Tibial nerve (tissue), 4 donors: ENCODE measurements around the gene DSC2. TPM values are rescaled to one million over a fixed set of nuclear protein-coding genes. Genes with fewer than 3 reads are reported as not detected.

Experiments used
- DNase-seq, 2 donors: peaks; one replicate each; pipeline ENCODE4 v3.0.0-alpha.2; 2019; ENCODE audit warnings: low spot score in 2 of 2
- H3K27ac ChIP-seq, 4 donors: fragments of 200-600 bp; sonication (generic) in 3 of 4; one replicate each; pipeline ENCODE4 v1.5.1; 2017 to 2019; ENCODE audit warnings: mild to moderate bottlenecking in 1 of 4
- H3K27me3 ChIP-seq, 2 donors: fragments of 200-600 bp; sonication (generic) in 1 of 2; one replicate each; pipeline versions ENCODE4 v1.5.1 to v1.6.0; 2017 to 2019
- H3K36me3 ChIP-seq, 3 donors: fragments of 200-600 bp; sonication (generic); one replicate each; pipeline ENCODE4 v1.5.1; 2018 to 2019
- H3K4me1 ChIP-seq, 4 donors: fragments of 200-600 bp; sonication (generic) in 3 of 4; one replicate each; pipeline ENCODE4 v1.5.1; 2017 to 2019
- H3K4me3 ChIP-seq, 4 donors: fragments of 200-600 bp; sonication (generic) in 3 of 4; one replicate each; pipeline ENCODE4 v1.5.1; 2017 to 2019; ENCODE audit warnings: mild to moderate bottlenecking in 1 of 4, moderate library complexity in 1 of 4
- H3K9me3 ChIP-seq, 4 donors: fragments of 200-600 bp; sonication (generic) in 3 of 4; one replicate each; pipeline ENCODE4 v1.5.1; 2017 to 2019
- EP300 ChIP-seq, 2 donors: sonication (generic); formaldehyde crosslinking; IDR thresholded peaks; one replicate each; pipeline ENCODE4 v1.6.1; 2017; ENCODE audit warnings: antibody characterized with exemption in 2 of 2, mild to moderate bottlenecking in 1 of 2
- POLR2A ChIP-seq, 2 donors: fragments of 450-650 bp; IDR thresholded peaks; one replicate each; pipeline ENCODE4 v1.6.1; 2017; ENCODE audit warnings: antibody characterized with exemption in 2 of 2, mild to moderate bottlenecking in 2 of 2, moderate library complexity in 2 of 2
- WGBS, 2 donors: methylation state at CpG; one replicate each; pipeline ENCODE4 v1.1.5; 2018; 5-methylcytosine and 5-hydroxymethylcytosine counted together
- total RNA-seq, 4 donors: library from RNA; depleted of rRNA; stranded (reverse); fragments of >200 nt; gene quantifications; one replicate each; pipeline ENCODE4 v1.1.0, GENCODE V29; 2016
- TF ChIP-seq, protein P1 (sequence below), 5 experiments: fragments of 200-600 bp in 3 of 5; fragments of 450-650 bp in 2 of 5; sonication (generic) in 3 of 5; IDR thresholded peaks; one replicate each; pipeline ENCODE4 v1.5.1; 2016 to 2019; ENCODE audit warnings: antibody characterized with exemption in 5 of 5, mild to moderate bottlenecking in 3 of 5, moderate library complexity in 2 of 5

DSC2 gene
- total RNA-seq, 4 donors from 2014 or later: 2.1 to 3.9 (median 3.2) TPM

DNA sequence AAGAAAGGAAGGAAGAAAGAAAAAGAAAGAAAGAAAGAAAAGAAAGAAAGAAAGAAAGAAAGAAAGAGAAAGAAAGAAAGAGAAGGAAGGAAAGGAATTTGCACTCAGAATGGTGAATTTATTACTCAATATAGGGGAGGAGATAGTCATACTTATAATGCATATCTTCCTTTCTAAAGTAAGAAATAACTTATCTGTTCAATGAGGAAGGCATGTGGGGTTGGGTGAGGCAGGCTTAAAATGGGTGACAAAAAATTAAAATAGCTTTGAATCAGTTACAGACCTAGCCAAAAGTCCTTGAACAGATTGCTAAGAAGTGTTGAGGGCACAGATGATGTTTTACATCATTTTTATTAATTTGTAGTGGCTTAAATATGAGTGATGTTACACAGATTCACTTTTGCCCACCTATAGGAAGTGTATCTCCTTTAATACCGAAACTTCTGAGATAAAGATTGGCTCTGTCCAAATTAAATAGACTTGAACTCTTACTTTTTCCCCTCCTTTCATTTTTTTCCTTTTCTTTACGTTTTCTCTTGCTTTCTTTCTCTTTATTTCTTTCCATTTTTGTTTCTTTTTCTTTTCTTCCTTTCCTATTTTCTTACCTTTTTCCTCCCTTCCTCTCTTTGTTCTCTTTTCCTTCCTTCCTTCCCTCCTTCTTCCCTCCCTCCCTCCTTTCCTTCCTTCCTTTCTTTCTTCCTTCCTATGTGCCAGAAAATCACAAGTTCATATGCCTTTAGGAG, 14.8 kb upstream of the DSC2 start:
- 70 to 75% methylated on average over 2 of the region's 2 CpGs for WGBS, 2 donors
- no peak overlapping the region for H3K4me3 ChIP-seq
- H3K36me3 ChIP-seq: no peaks in the 10 kb centered on the region
- DNase-seq: no peak
- H3K27ac ChIP-seq: no peak overlapping the region
- no peaks in the 10 kb centered on the region for H3K27me3 ChIP-seq
- H3K9me3 ChIP-seq: no peaks in the 10 kb centered on the region
- TF ChIP-seq, protein P1, sequence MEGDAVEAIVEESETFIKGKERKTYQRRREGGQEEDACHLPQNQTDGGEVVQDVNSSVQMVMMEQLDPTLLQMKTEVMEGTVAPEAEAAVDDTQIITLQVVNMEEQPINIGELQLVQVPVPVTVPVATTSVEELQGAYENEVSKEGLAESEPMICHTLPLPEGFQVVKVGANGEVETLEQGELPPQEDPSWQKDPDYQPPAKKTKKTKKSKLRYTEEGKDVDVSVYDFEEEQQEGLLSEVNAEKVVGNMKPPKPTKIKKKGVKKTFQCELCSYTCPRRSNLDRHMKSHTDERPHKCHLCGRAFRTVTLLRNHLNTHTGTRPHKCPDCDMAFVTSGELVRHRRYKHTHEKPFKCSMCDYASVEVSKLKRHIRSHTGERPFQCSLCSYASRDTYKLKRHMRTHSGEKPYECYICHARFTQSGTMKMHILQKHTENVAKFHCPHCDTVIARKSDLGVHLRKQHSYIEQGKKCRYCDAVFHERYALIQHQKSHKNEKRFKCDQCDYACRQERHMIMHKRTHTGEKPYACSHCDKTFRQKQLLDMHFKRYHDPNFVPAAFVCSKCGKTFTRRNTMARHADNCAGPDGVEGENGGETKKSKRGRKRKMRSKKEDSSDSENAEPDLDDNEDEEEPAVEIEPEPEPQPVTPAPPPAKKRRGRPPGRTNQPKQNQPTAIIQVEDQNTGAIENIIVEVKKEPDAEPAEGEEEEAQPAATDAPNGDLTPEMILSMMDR (IDR thresholded peaks at IDR 0.05): no peak
- TF ChIP-seq POLR2A (IDR thresholded peaks at IDR 0.05) (no peak), EP300 (IDR thresholded peaks at IDR 0.05) (no peak)
- H3K4me1 ChIP-seq: no peaks in the 10 kb centered on the region

DNA sequence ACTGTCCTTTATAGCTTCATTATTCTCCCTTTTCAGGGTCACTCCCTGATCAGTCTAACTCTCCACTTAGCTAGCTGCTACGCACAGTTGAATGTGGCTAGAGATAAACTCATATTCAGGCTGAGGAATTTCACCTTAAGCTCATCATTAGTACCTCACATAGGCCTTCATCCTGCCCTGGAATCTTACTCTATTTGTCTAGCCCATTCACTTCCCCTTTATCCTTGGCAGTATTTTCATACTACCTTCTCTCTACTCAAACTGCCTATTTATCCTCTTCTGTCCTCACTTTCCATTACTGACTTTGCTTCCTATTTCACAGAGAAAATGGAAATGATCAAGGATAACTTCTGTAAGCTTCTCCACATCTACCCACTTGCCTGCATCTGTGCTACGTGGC, 10.6 kb upstream of the DSC2 start:
- 82 to 87% methylated on average over 2 of the region's 2 CpGs for WGBS, 2 donors
- TF ChIP-seq EP300 (IDR thresholded peaks at IDR 0.05) (no peak), POLR2A (IDR thresholded peaks at IDR 0.05) (no peak)
- TF ChIP-seq, protein P1 (IDR thresholded peaks at IDR 0.05): no peak
- Histone ChIP-seq H3K27ac (no peak overlapping the region), H3K9me3 (no peaks in the 10 kb centered on the region), H3K27me3 (no peaks in the 10 kb centered on the region), H3K4me1 (no peaks in the 10 kb centered on the region), H3K4me3 (no peak overlapping the region), H3K36me3 (no peaks in the 10 kb centered on the region)
- DNase-seq: no peak

DNA sequence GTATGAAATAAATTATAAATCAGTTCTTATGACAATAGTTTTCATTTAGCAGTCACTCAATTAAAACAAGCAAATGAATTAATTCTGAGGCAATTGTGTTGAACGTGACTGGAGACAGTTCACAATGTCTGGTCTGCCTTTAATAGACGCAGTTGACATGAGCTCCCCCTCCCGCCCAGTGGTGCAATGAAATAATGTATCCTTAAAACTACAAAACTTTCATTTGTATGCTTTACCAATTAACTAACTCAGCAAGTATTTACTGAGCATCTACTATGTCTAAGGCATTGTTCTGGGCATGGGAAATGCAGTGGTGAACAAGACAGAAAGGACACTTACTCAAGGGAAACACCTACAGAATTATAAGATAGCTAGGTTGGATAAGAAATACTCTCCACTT, 3.5 kb upstream of the DSC2 start:
- no peak overlapping the region for H3K27ac ChIP-seq
- 80 to 82% methylated on average over 3 of the region's 3 CpGs for WGBS, 2 donors
- no peak overlapping the region for H3K4me3 ChIP-seq
- TF ChIP-seq POLR2A (IDR thresholded peaks at IDR 0.05) (no peak), EP300 (IDR thresholded peaks at IDR 0.05) (no peak)
- TF ChIP-seq, protein P1 (IDR thresholded peaks at IDR 0.05): no peak
- H3K4me1 ChIP-seq: peaks cover 0 to 14% (median 0%) of the 10 kb centered on the region in 4 donors
- H3K36me3 ChIP-seq: no peaks in the 10 kb centered on the region
- DNase-seq: no peak
- H3K27me3 ChIP-seq: peaks cover 0 to 16% of the 10 kb centered on the region in 2 donors
- H3K9me3 ChIP-seq: no peaks in the 10 kb centered on the region

DNA sequence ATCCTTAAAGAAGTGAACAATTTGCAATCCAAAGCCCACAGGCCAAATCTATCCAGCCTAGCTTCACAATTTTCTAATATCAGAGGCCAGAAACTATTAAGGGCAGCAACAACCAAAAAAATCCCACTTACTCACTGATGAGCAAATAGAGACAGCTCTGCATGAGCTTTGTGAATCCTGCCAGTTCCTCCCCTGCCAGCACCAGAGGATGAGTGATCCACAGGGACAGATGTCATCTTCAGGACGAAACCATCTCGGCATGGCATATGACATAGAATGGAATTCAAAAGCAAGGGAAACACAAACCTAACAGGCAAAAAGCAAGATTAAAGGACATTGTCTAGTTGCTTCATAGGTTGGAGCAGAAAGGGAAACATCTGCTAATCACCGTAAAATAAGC, 2.2 kb upstream of the DSC2 start:
- WGBS, 2 donors: 68 to 75% methylated on average over 3 of the region's 3 CpGs
- H3K9me3 ChIP-seq: no peaks in the 10 kb centered on the region
- H3K4me1 ChIP-seq: peaks cover 0 to 24% (median 0%) of the 10 kb centered on the region in 4 donors
- H3K4me3 ChIP-seq: no peak overlapping the region
- no peak for DNase-seq
- no peak for TF ChIP-seq POLR2A (IDR thresholded peaks at IDR 0.05)
- TF ChIP-seq, protein P1 (IDR thresholded peaks at IDR 0.05): no peak
- TF ChIP-seq EP300 (IDR thresholded peaks at IDR 0.05): no peak
- H3K27me3 ChIP-seq: peaks cover 0 to 17% of the 10 kb centered on the region in 2 donors
- no peak overlapping the region for H3K27ac ChIP-seq
- H3K36me3 ChIP-seq: no peaks in the 10 kb centered on the region

DNA sequence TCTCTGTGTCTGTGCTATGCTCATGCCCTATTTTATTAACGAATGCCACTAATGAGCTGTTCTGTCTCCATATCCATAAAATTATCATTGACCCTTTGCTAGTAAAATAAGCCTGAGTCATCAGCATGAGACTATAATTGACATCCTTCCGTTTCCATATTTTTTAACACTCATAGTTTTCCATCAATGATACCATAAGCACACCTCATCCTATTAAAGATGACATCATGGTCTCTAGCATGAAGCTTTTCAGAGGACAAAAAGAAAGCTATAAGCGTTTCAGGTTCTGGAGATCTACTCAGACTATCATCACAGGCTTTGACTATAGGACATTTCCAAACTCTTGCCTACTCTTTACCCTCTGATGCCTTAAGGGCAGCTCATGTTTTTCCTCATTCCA, 1.2 kb upstream of the DSC2 start:
- Histone ChIP-seq H3K4me3 (no peak overlapping the region), H3K4me1 (peaks cover 0 to 24% (median 0%) of the 10 kb centered on the region in 4 donors), H3K27me3 (peaks cover 0 to 17% of the 10 kb centered on the region in 2 donors), H3K9me3 (no peaks in the 10 kb centered on the region), H3K27ac (no peak overlapping the region), H3K36me3 (no peaks in the 10 kb centered on the region)
- TF ChIP-seq EP300 (IDR thresholded peaks at IDR 0.05): no peak
- no peak for TF ChIP-seq POLR2A (IDR thresholded peaks at IDR 0.05)
- TF ChIP-seq, protein P1 (IDR thresholded peaks at IDR 0.05): no peak
- WGBS, 2 donors: 76 to 82% methylated on average over 3 of the region's 3 CpGs
- DNase-seq: no peak
